Trophoblast cell (in vitro differentiated cells and primary cell): ENCODE measurements around the gene GHRL.

Experiments
- DNase-seq, 2 donors: peaks; one replicate each; pipeline ENCODE4 v3.0.0-alpha.2; 2016
- H2AFZ ChIP-seq: 2 replicates; pipeline ENCODE4 v1.6.1; 2013; ENCODE audit warnings: low read length, moderate library complexity, mild to moderate bottlenecking; ENCODE audit not compliant: insufficient read depth, poor library complexity
- H2AK5ac ChIP-seq: 2 replicates; pipeline ENCODE4 v1.6.1; 2013; ENCODE audit warnings: mild to moderate bottlenecking, low read length
- H2BK120ac ChIP-seq: 2 replicates; pipeline ENCODE4 v1.6.1; 2013; ENCODE audit warnings: low read length, mild to moderate bottlenecking, moderate library complexity; ENCODE audit not compliant: insufficient read depth, poor library complexity
- H2BK12ac ChIP-seq: 2 replicates; pipeline ENCODE4 v1.6.1; 2013; ENCODE audit warnings: mild to moderate bottlenecking, low read length, moderate library complexity
- H2BK5ac ChIP-seq: 2 replicates; pipeline ENCODE4 v1.6.1; 2013; ENCODE audit warnings: low read length, low read depth, moderate library complexity, mild to moderate bottlenecking; ENCODE audit not compliant: poor library complexity
- H3K14ac ChIP-seq: 2 replicates; pipeline ENCODE4 v1.6.1; 2013; ENCODE audit warnings: mild to moderate bottlenecking, low read length
- H3K18ac ChIP-seq: 2 replicates; pipeline ENCODE4 v1.6.1; 2013; ENCODE audit warnings: mild to moderate bottlenecking, low read length
- H3K23ac ChIP-seq: 2 replicates; pipeline ENCODE4 v1.6.1; 2013; ENCODE audit warnings: low read length
- H3K27ac ChIP-seq: 2 replicates; pipeline ENCODE4 v1.5.1; 2013; ENCODE audit warnings: low read depth, mild to moderate bottlenecking, inconsistent platforms, low read length, moderate library complexity
- H3K27me3 ChIP-seq: 2 replicates; pipeline ENCODE4 v1.6.1; 2013; ENCODE audit warnings: inconsistent platforms, mild to moderate bottlenecking, low read length, moderate library complexity; ENCODE audit not compliant: insufficient read depth
- H3K36me3 ChIP-seq, 2 experiments: 1 replicate in 1 of 2; 2 replicates in 1 of 2; pipeline ENCODE4 v1.6.1; 2013; ENCODE audit warnings: low read length in 2 of 2, mild to moderate bottlenecking in 2 of 2, moderate library complexity in 1 of 2; ENCODE audit not compliant: insufficient read depth in 2 of 2, control insufficient read depth in 1 of 2
- H3K4ac ChIP-seq: 2 replicates; pipeline ENCODE4 v1.6.1; 2013; ENCODE audit warnings: low read depth, mild to moderate bottlenecking, low read length, moderate library complexity
- H3K4me1 ChIP-seq, 2 experiments: 1 replicate in 1 of 2; 2 replicates in 1 of 2; pipeline ENCODE4 v1.6.1; 2013; ENCODE audit warnings: low read length in 2 of 2, mild to moderate bottlenecking in 2 of 2, moderate library complexity in 1 of 2; ENCODE audit not compliant: insufficient read depth in 2 of 2, control insufficient read depth in 1 of 2
- H3K4me2 ChIP-seq: 2 replicates; pipeline ENCODE4 v1.6.1; 2013; ENCODE audit warnings: inconsistent platforms, mild to moderate bottlenecking, low read length, moderate library complexity
- H3K4me3 ChIP-seq: 2 replicates; pipeline ENCODE4 v1.5.1; 2013; ENCODE audit warnings: mild to moderate bottlenecking, low read depth, low read length, inconsistent platforms
- H3K79me1 ChIP-seq: one replicate; pipeline ENCODE4 v1.6.1; 2013; ENCODE audit warnings: low read length
- H3K79me2 ChIP-seq: 2 replicates; pipeline ENCODE4 v1.6.1; 2013; ENCODE audit warnings: low read length, mild to moderate bottlenecking; ENCODE audit not compliant: control insufficient read depth, insufficient read depth, poor library complexity
- H3K9ac ChIP-seq: 2 replicates; pipeline ENCODE4 v1.6.1; 2013; ENCODE audit warnings: mild to moderate bottlenecking, low read length
- H3K9me3 ChIP-seq: 2 replicates; pipeline ENCODE4 v1.6.1; 2013; ENCODE audit warnings: low read depth, mild to moderate bottlenecking, control low read depth, inconsistent platforms, low read length; ENCODE audit not compliant: insufficient read depth
- H4K12ac ChIP-seq: 2 replicates; pipeline ENCODE4 v1.6.1; 2013; ENCODE audit warnings: low read depth, mild to moderate bottlenecking, low read length, moderate library complexity
- H4K8ac ChIP-seq: 2 replicates; pipeline ENCODE4 v1.6.1; 2013; ENCODE audit warnings: low read depth, mild to moderate bottlenecking, low read length, moderate library complexity
- H4K91ac ChIP-seq: one replicate; pipeline ENCODE4 v1.6.1; 2013; ENCODE audit warnings: low read depth, mild to moderate bottlenecking, low read length, moderate library complexity
- WGBS: extraction: QIAGEN DNeasy Blood & Tissue Kit; methylation state at CpG from one replicate; pipeline ENCODE4 v1.1.7; 2013; ENCODE audit warnings: missing lambda C conversion rate; ENCODE audit not compliant: insufficient read length, insufficient coverage; ENCODE audit errors: extremely low coverage; 5-methylcytosine and 5-hydroxymethylcytosine counted together

The GHRL gene

DNA sequence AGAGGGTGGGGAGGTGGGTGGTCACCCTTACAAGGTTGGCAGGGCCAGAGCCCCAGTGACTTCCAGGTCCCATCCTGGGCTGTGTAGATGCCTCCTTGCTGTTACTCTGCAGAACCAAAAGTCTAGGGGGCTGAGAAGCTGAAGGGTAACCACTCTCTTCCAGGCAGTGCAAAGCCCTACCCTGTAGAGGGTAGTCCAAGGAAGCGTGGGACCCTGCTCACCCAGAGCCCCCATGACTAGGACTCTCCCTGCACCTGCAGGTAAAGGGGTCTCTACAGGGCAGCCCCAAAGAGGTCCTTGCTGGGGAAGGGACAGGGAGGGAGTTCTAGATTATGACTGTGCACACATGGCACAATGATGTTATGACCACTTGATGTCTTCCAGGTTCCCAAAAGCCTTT is 14.2 kb downstream of the GHRL start:
- H3K27me3 ChIP-seq, result no peaks in the 10 kb centered on the region
- H2AK5ac ChIP-seq, result no peak overlapping the region
- H3K9me3 ChIP-seq, result no peaks in the 10 kb centered on the region
- H3K18ac ChIP-seq, result no peak overlapping the region
- no CpG with 5 or more reads among the region's 1 CpG for WGBS
- no peak overlapping the region for H2AFZ ChIP-seq
- no peak overlapping the region for H3K9ac ChIP-seq
- no peak overlapping the region for H3K14ac ChIP-seq
- H4K8ac ChIP-seq, result no peak overlapping the region
- H3K27ac ChIP-seq, result no peak overlapping the region
- H3K23ac ChIP-seq, result no peak overlapping the region
- no peaks in the 10 kb centered on the region for H3K4me1 ChIP-seq
- no peaks in the 10 kb centered on the region for H3K79me2 ChIP-seq
- H2BK120ac ChIP-seq, result no peak overlapping the region
- H3K36me3 ChIP-seq, result peaks cover 35 to 38% of the 10 kb centered on the region in 2 experiments
- no peak overlapping the region for H2BK5ac ChIP-seq
- no peak overlapping the region for H3K4ac ChIP-seq
- no peak overlapping the region for H3K4me3 ChIP-seq
- no peak overlapping the region for H3K4me2 ChIP-seq
- no peak overlapping the region for H2BK12ac ChIP-seq
- H4K12ac ChIP-seq, result no peak overlapping the region
- no peak for DNase-seq
- no peak overlapping the region for H4K91ac ChIP-seq
- H3K79me1 ChIP-seq, result no peaks in the 10 kb centered on the region

DNA sequence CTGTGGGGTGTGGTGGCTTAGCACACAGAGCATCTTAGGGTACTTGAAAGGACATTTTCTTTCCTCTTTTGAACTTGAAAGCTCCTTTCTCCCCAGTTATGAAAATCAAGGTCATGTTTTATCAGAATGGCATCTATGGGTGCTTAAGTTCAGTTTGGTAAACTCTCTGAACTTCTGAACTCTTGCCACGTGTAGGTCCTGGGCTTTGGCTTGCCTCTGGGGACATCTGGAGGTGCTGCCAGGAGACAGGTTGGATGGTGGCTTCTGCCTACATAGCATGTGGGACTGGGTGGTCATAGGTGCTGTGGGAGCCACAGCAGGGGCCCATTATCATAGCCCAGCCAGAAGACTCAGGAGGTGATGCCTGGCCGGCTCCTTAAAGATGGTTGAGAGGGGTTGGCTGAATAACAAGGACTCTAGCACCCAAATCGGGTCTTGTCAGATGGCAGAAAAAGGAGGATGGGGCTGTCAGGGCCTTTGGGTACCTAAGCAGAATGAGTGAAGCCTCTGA is 15.6 kb downstream of the GHRL start:
- Histone ChIP-seq H3K36me3 (peaks cover 33 to 42% of the 10 kb centered on the region in 2 experiments), H3K14ac (no peak overlapping the region), H3K9me3 (no peaks in the 10 kb centered on the region), H3K4me3 (no peak overlapping the region), H3K79me2 (no peaks in the 10 kb centered on the region), H3K18ac (no peak overlapping the region), H3K27me3 (no peaks in the 10 kb centered on the region), H3K4me2 (no peak overlapping the region), H3K4ac (no peak overlapping the region), H3K9ac (no peak overlapping the region), H4K8ac (no peak overlapping the region), H3K23ac (no peak overlapping the region), H3K79me1 (no peaks in the 10 kb centered on the region), H3K4me1 (no peaks in the 10 kb centered on the region), H2AFZ (no peak overlapping the region), H2AK5ac (no peak overlapping the region), H3K27ac (no peak overlapping the region), H4K12ac (no peak overlapping the region), H2BK5ac (no peak overlapping the region), H2BK12ac (no peak overlapping the region), H4K91ac (no peak overlapping the region), H2BK120ac (no peak overlapping the region)
- DNase-seq, result no peak
- WGBS, result no CpG with 5 or more reads among the region's 3 CpGs

DNA sequence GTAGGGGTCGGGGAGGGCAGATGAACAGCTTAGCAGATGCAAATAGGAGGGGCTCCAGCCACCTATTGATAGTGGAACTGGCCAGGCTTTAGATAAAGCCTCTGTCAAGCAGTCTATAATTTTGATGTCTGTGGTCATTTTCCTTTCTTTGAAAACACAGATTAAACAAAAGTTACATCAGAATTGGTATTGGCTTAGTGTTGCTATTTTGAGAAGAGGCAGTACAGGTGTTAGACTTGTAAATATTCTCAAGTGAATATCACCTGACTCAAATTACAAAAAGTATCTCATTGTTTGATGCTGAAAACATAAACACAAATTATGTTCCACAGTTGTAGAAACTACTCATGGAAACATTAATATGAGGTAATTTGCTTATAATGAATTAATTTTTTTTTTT is 18.1 kb downstream of the GHRL start:
- Histone ChIP-seq H3K23ac (no peak overlapping the region), H4K8ac (no peak overlapping the region), H3K9ac (no peak overlapping the region), H3K27me3 (no peaks in the 10 kb centered on the region), H2BK12ac (no peak overlapping the region), H3K4me1 (no peaks in the 10 kb centered on the region), H3K79me1 (no peaks in the 10 kb centered on the region), H3K4ac (no peak overlapping the region), H2AK5ac (no peak overlapping the region), H3K18ac (no peak overlapping the region), H4K12ac (no peak overlapping the region), H3K4me3 (no peak overlapping the region), H2BK5ac (no peak overlapping the region), H3K9me3 (no peaks in the 10 kb centered on the region), H2BK120ac (no peak overlapping the region), H3K79me2 (no peaks in the 10 kb centered on the region), H4K91ac (no peak overlapping the region), H3K36me3 (peaks cover 36 to 42% of the 10 kb centered on the region in 2 experiments), H2AFZ (no peak overlapping the region), H3K27ac (no peak overlapping the region), H3K4me2 (no peak overlapping the region), H3K14ac (no peak overlapping the region)
- DNase-seq, result no peak
- no CpG with 5 or more reads among the region's 1 CpG for WGBS

DNA sequence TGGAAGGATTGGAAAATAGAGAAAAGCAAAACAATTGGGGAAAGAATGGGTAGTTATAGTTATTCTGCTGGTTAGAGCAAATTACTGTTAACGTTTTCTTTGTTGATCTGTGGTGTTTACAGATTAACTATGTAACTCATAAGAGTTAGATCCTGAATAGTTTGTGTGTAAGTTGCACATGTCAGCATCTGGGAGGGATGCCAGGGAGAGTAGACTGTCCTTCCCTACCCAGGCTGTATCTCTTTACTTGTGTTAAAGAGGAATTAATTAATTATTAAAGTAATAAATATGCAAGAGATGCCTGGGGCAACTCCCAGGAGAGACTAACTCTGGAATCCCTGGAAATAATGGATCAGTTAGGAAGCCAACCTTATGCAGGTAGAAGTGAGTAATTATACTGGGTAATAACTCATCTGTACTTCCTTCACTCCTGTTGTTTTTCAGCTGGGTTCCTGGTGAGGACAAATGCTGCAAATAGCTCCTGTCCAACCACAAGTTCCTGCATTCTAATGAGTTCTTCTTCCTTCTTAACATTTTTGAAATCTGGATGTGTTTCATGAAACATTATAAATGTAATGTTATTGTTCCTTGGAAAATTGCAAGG is 18.9 kb downstream of the GHRL start:
- WGBS, result no CpG with 5 or more reads among the region's 1 CpG
- H3K9ac ChIP-seq, result no peak overlapping the region

More for the DNA sequence above, 18.9 kb downstream of the GHRL start:
- Histone ChIP-seq H4K12ac (no peak overlapping the region), H3K27ac (no peak overlapping the region), H3K27me3 (no peaks in the 10 kb centered on the region), H3K4me1 (no peaks in the 10 kb centered on the region), H3K14ac (no peak overlapping the region), H3K4ac (no peak overlapping the region), H3K79me1 (no peaks in the 10 kb centered on the region), H3K4me3 (no peak overlapping the region), H2BK5ac (no peak overlapping the region), H3K4me2 (no peak overlapping the region), H2BK12ac (no peak overlapping the region), H3K23ac (no peak overlapping the region), H3K79me2 (no peaks in the 10 kb centered on the region), H3K18ac (no peak overlapping the region), H2AFZ (no peak overlapping the region), H3K9me3 (no peaks in the 10 kb centered on the region), H4K8ac (no peak overlapping the region), H3K36me3 (peaks cover 36 to 45% of the 10 kb centered on the region in 2 experiments), H4K91ac (no peak overlapping the region), H2AK5ac (no peak overlapping the region), H2BK120ac (no peak overlapping the region)
- DNase-seq, result no peak
